ENCODE results near the gene PALM.

Gene PALM

GRCh38 chr19:676339-677105 is 32.2 kb upstream of the PALM start, which contains the start of gene FSTL3:
TSS of gene FSTL3 (plus strand) at chr19:676392. CDS start at chr19:676424, 32 bp downstream.
- no peak within 1 kb of the TSS for H3K27ac ChIP-seq
- TF ChIP-seq CTCF (conservative IDR thresholded peaks at IDR 0.05) (no peak), ZFX (IDR thresholded peaks at IDR 0.05) (no peak)

GRCh38 chr19:677201-677600 is 31.5 kb upstream of the PALM start:
- H3K27ac ChIP-seq: no peak overlapping the region
- TF ChIP-seq ZFX (IDR thresholded peaks at IDR 0.05) (no peak), CTCF (conservative IDR thresholded peaks at IDR 0.05) (no peak)

- TF ChIP-seq ZFX (IDR thresholded peaks at IDR 0.05) (no peak), CTCF (conservative IDR thresholded peaks at IDR 0.05) (no peak)
- H3K27ac ChIP-seq: no peak overlapping the region; the same call in 1 of the 2 replicates
Observed at GRCh38 chr19:677601-678436, 30.9 kb upstream of the PALM start.

- peak overlapping the region; percentile 91; the same call in 1 of the 2 replicates for H3K27ac ChIP-seq
- no peak for TF ChIP-seq ZFX (IDR thresholded peaks at IDR 0.05)
- no peak for TF ChIP-seq CTCF (conservative IDR thresholded peaks at IDR 0.05)
Observed at GRCh38 chr19:678791-679388, 29.8 kb upstream of the PALM start.

- peak overlapping the region; percentile 91 for H3K27ac ChIP-seq
- TF ChIP-seq ZFX (IDR thresholded peaks at IDR 0.05) (peak; percentile 47; the same call in 1 of the 2 replicates), CTCF (conservative IDR thresholded peaks at IDR 0.05) (no peak)
Observed at GRCh38 chr19:679418-680286, 29.1 kb upstream of the PALM start.

- H3K27ac ChIP-seq: peak overlapping the region; percentile 91
- TF ChIP-seq CTCF (conservative IDR thresholded peaks at IDR 0.05) (no peak; the same call in 1 of the 2 replicates), ZFX (IDR thresholded peaks at IDR 0.05) (no peak; the same call in 1 of the 2 replicates)
Observed at GRCh38 chr19:680287-681028, 28.3 kb upstream of the PALM start.

Data from C4-2B (cell line).